Measurements from ENCODE around the gene CEACAM1. TPM values are rescaled to one million over a fixed set of nuclear protein-coding genes. Genes with fewer than 3 reads are reported as not detected.
"Not testable (repeated sequence)": the region's sequence is repeated elsewhere in the genome, so short reads cannot be mapped to it uniquely, and the experiment has no call there.

CEACAM1 gene
- total RNA-seq, 2 experiments from 2014 or later = 22.5 to 27.1 TPM

GRCh38 chr19:42546831-42547500, 18.7 kb upstream of the CEACAM1 start:
- CTCF ChIA-PET = no interaction called here
- no peaks in the 10 kb centered on the region for H3K4me1 Mint-ChIP-seq (ENCODE audit: low read depth)
- no peak overlapping the region for H3K27ac Mint-ChIP-seq

GRCh38 chr19:42544146-42544545, 15.9 kb upstream of the CEACAM1 start:
- Mint-ChIP-seq H3K36me3 (ENCODE audit: low read depth) (no peaks in the 10 kb centered on the region), H3K27me3 (ENCODE audit: low read depth) (peaks cover 5% of the 10 kb centered on the region), H3K4me1 (ENCODE audit: low read depth) (no peaks in the 10 kb centered on the region), H3K4me3 (no peak overlapping the region), H3K9me3 (ENCODE audit: insufficient read depth) (peaks cover 3% of the 10 kb centered on the region), H3K27ac (no peak overlapping the region)
- ATAC-seq = no peak
- CTCF ChIA-PET = no interaction called here
- POLR2A ChIA-PET = no interaction called here
- no peak for DNase-seq

More at GRCh38 chr19:42546831-42547500, 18.7 kb upstream of the CEACAM1 start:
- no peak for ATAC-seq
- Mint-ChIP-seq H3K36me3 (ENCODE audit: low read depth) (no peaks in the 10 kb centered on the region), H3K27me3 (ENCODE audit: low read depth) (peaks cover 5% of the 10 kb centered on the region), H3K4me3 (no peak overlapping the region), H3K9me3 (ENCODE audit: insufficient read depth) (peaks cover 3% of the 10 kb centered on the region)
- POLR2A ChIA-PET = no interaction called here
- DNase-seq = no peak

- POLR2A ChIA-PET = no interaction called here
- H3K9me3 Mint-ChIP-seq (ENCODE audit: insufficient read depth) = no peaks in the 10 kb centered on the region
- H3K27me3 Mint-ChIP-seq (ENCODE audit: low read depth) = peaks cover 9% of the 10 kb centered on the region
- no peak overlapping the region for H3K4me3 Mint-ChIP-seq
- H3K27ac Mint-ChIP-seq = no peak overlapping the region
- ATAC-seq (no peak), DNase-seq (no peak)
- CTCF ChIA-PET = interaction anchor here (1.0 kb wide), 1 partner anchor 104 kb away, joined by 4 read pairs; no protein-coding TSS in a partner anchor
- no peaks in the 10 kb centered on the region for H3K36me3 Mint-ChIP-seq (ENCODE audit: low read depth)
- no peaks in the 10 kb centered on the region for H3K4me1 Mint-ChIP-seq (ENCODE audit: low read depth)
Measured at GRCh38 chr19:42542791-42543190, 14.5 kb upstream of the CEACAM1 start.

- no peaks in the 10 kb centered on the region for H3K36me3 Mint-ChIP-seq (ENCODE audit: low read depth)
- peaks cover 5% of the 10 kb centered on the region for H3K27me3 Mint-ChIP-seq (ENCODE audit: low read depth)
- H3K27ac Mint-ChIP-seq = no peak overlapping the region
- ATAC-seq (no peak), DNase-seq (no peak)
- H3K4me3 Mint-ChIP-seq = no peak overlapping the region
- POLR2A ChIA-PET = interaction anchor here (0.7 kb wide), 1 partner anchor 26 kb away, joined by 3 read pairs; no protein-coding TSS in a partner anchor
- no peaks in the 10 kb centered on the region for H3K9me3 Mint-ChIP-seq (ENCODE audit: insufficient read depth)
- CTCF ChIA-PET = interaction anchor here (0.7 to 1.1 kb wide), 2 partner anchors 22 to 90 kb away, joined by 3 read pairs; no protein-coding TSS in a partner anchor
- no peaks in the 10 kb centered on the region for H3K4me1 Mint-ChIP-seq (ENCODE audit: low read depth)
Measured at GRCh38 chr19:42540071-42540553, 11.8 kb upstream of the CEACAM1 start.

- DNase-seq = no peak
- POLR2A ChIA-PET = interaction anchor here (0.7 kb wide), 1 partner anchor 25 kb away, joined by 3 read pairs; no protein-coding TSS in a partner anchor
- CTCF ChIA-PET = interaction anchor here (1.8 kb wide), 1 partner anchor 10 kb away, joined by 4 read pairs; the partner anchor contains the start of gene CEACAM1
- no peaks in the 10 kb centered on the region for H3K9me3 Mint-ChIP-seq (ENCODE audit: insufficient read depth)
- H3K36me3 Mint-ChIP-seq (ENCODE audit: low read depth) = no peaks in the 10 kb centered on the region
- no peak overlapping the region for H3K27ac Mint-ChIP-seq
- no peak overlapping the region for H3K4me3 Mint-ChIP-seq
- no peaks in the 10 kb centered on the region for H3K4me1 Mint-ChIP-seq (ENCODE audit: low read depth)
- H3K27me3 Mint-ChIP-seq (ENCODE audit: low read depth) = peaks cover 10% of the 10 kb centered on the region
- ATAC-seq = no peak
Measured at GRCh38 chr19:42538841-42539709, 10.8 kb upstream of the CEACAM1 start.

- POLR2A ChIA-PET; H3K27ac Mint-ChIP-seq; H3K4me3 Mint-ChIP-seq; H3K4me1 Mint-ChIP-seq (ENCODE audit: low read depth); H3K9me3 Mint-ChIP-seq (ENCODE audit: insufficient read depth); DNase-seq; H3K27me3 Mint-ChIP-seq (ENCODE audit: low read depth); H3K36me3 Mint-ChIP-seq (ENCODE audit: low read depth); ATAC-seq: not testable (repeated sequence)
- CTCF ChIA-PET = interaction anchor here (1.2 to 2.5 kb wide), 2 partner anchors 85 to 94 kb away, joined by 5 to 18 read pairs; no protein-coding TSS in a partner anchor
Measured at GRCh38 chr19:42535276-42535675, 7.0 kb upstream of the CEACAM1 start.

GRCh38 chr19:42534391-42534790, 6.1 kb upstream of the CEACAM1 start:
- ChIA-PET POLR2A (no interaction called here), CTCF (interaction anchor here (1.7 kb wide), 1 partner anchor 84 kb away, joined by 11 read pairs; no protein-coding TSS in a partner anchor)
- peaks cover 7% of the 10 kb centered on the region for H3K4me1 Mint-ChIP-seq (ENCODE audit: low read depth)
- H3K27ac Mint-ChIP-seq = no peak overlapping the region
- H3K27me3 Mint-ChIP-seq (ENCODE audit: low read depth) = peaks cover 10% of the 10 kb centered on the region
- H3K36me3 Mint-ChIP-seq (ENCODE audit: low read depth) = no peaks in the 10 kb centered on the region
- no peak for ATAC-seq
- no peaks in the 10 kb centered on the region for H3K9me3 Mint-ChIP-seq (ENCODE audit: insufficient read depth)
- no peak for DNase-seq
- no peak overlapping the region for H3K4me3 Mint-ChIP-seq

GRCh38 chr19:42532891-42533290, 4.6 kb upstream of the CEACAM1 start:
- Mint-ChIP-seq H3K36me3 (ENCODE audit: low read depth) (no peaks in the 10 kb centered on the region), H3K4me1 (ENCODE audit: low read depth) (peaks cover 22% of the 10 kb centered on the region), H3K27me3 (ENCODE audit: low read depth) (peaks cover 6% of the 10 kb centered on the region), H3K9me3 (ENCODE audit: insufficient read depth) (no peaks in the 10 kb centered on the region), H3K27ac (no peak overlapping the region), H3K4me3 (no peak overlapping the region)
- CTCF ChIA-PET = interaction anchor here (0.9 to 7.6 kb wide), 2 partner anchors 81 to 93 kb away, joined by 3 to 209 read pairs; no protein-coding TSS in a partner anchor
- ATAC-seq (no peak), DNase-seq (no peak)
- POLR2A ChIA-PET = no interaction called here

- Mint-ChIP-seq H3K4me3 (no peak overlapping the region), H3K9me3 (ENCODE audit: insufficient read depth) (no peaks in the 10 kb centered on the region), H3K36me3 (ENCODE audit: low read depth) (peaks cover 5% of the 10 kb centered on the region), H3K27ac (no peak overlapping the region), H3K27me3 (ENCODE audit: low read depth) (peaks cover 6% of the 10 kb centered on the region), H3K4me1 (ENCODE audit: low read depth) (peaks cover 36% of the 10 kb centered on the region)
- POLR2A ChIA-PET = interaction anchor here (1.0 kb wide), 1 partner anchor 12 kb away, joined by 4 read pairs; no protein-coding TSS in a partner anchor
- no peak for DNase-seq
- no peak for ATAC-seq
- CTCF ChIA-PET = interaction anchor here (0.7 to 7.6 kb wide), 8 partner anchors 35 to 111 kb away, joined by 3 to 209 read pairs (median 6); partner anchors contain the start of gene CXCL17
Measured at GRCh38 chr19:42531313-42531712, 3.0 kb upstream of the CEACAM1 start.

GRCh38 chr19:42529248-42529764, 1.0 kb upstream of the CEACAM1 start:
- ATAC-seq = peak; percentile 75

GRCh38 chr19:42524943-42525342, 3.3 kb downstream of the CEACAM1 start:
- H3K4me3 Mint-ChIP-seq = peak overlapping the region; percentile 32
- CTCF ChIA-PET = no interaction called here
- H3K27me3 Mint-ChIP-seq (ENCODE audit: low read depth) = no peaks in the 10 kb centered on the region
- DNase-seq = no peak
- ATAC-seq = no peak
- peaks cover 67% of the 10 kb centered on the region for H3K4me1 Mint-ChIP-seq (ENCODE audit: low read depth)
- POLR2A ChIA-PET = no interaction called here
- no peaks in the 10 kb centered on the region for H3K9me3 Mint-ChIP-seq (ENCODE audit: insufficient read depth)
- peaks cover 40% of the 10 kb centered on the region for H3K36me3 Mint-ChIP-seq (ENCODE audit: low read depth)
- no peak overlapping the region for H3K27ac Mint-ChIP-seq

More at GRCh38 chr19:42529248-42529764, 1.0 kb upstream of the CEACAM1 start:
- no peaks in the 10 kb centered on the region for H3K9me3 Mint-ChIP-seq (ENCODE audit: insufficient read depth)
- no peaks in the 10 kb centered on the region for H3K27me3 Mint-ChIP-seq (ENCODE audit: low read depth)
- peak overlapping the region; percentile 77 for H3K4me3 Mint-ChIP-seq
- H3K36me3 Mint-ChIP-seq (ENCODE audit: low read depth) = peaks cover 17% of the 10 kb centered on the region
- H3K4me1 Mint-ChIP-seq (ENCODE audit: low read depth) = peaks cover 49% of the 10 kb centered on the region
- peak; percentile 80 for DNase-seq
- ChIA-PET POLR2A (interaction anchor here (1.2 to 2.3 kb wide), 2 partner anchors 79 to 89 kb away, joined by 3 to 20 read pairs; no protein-coding TSS in a partner anchor), CTCF (interaction anchor here (1.2 to 7.6 kb wide), 22 partner anchors 9 to 109 kb away, joined by 3 to 209 read pairs (median 8); partner anchors contain the start of gene CXCL17)
- H3K27ac Mint-ChIP-seq = peak overlapping the region; percentile 90

Measured in activated CD8-positive, alpha-beta T cell treated with anti-CD3 and anti-CD28 coated beads, Interleukin-2, amount 10 ng/mL, durations not matched to agents 7 days and 5 days (primary cell).